KMS-11 (cell line): ENCODE results near the gene TFPT.

Experiments used
- H2AFZ ChIP-seq: fragments of 200-600 bp; sonication (generic); 2 replicates; pipeline ENCODE4 v1.6.1; 2016; ENCODE audit warnings: antibody characterized with exemption, mixed run types, low read depth
- H3K27ac ChIP-seq: fragments of 200-600 bp; sonication (generic); 2 replicates; pipeline ENCODE4 v1.6.1; 2016; ENCODE audit warnings: mild to moderate bottlenecking, mixed run types
- H3K27me3 ChIP-seq: fragments of 200-600 bp; sonication (generic); 2 replicates; pipeline ENCODE4 v1.6.1; 2017; ENCODE audit warnings: mild to moderate bottlenecking, low read depth, mixed run types, moderate library complexity; ENCODE audit not compliant: insufficient read depth
- H3K36me3 ChIP-seq: fragments of 200-600 bp; sonication (generic); 2 replicates; pipeline ENCODE4 v1.6.1; 2017; ENCODE audit warnings: mild to moderate bottlenecking, mixed run types; ENCODE audit not compliant: insufficient read depth
- H3K4me1 ChIP-seq: fragments of 200-600 bp; sonication (generic); 2 replicates; pipeline ENCODE4 v1.6.1; 2016; ENCODE audit warnings: mild to moderate bottlenecking, low read depth, mixed run types; ENCODE audit not compliant: poor library complexity, severe bottlenecking
- H3K4me2 ChIP-seq: fragments of 200-600 bp; sonication (generic); 2 replicates; pipeline ENCODE4 v1.7.0; 2016; ENCODE audit warnings: mild to moderate bottlenecking, mixed run types
- H3K4me3 ChIP-seq: fragments of 200-600 bp; sonication (generic); IDR thresholded peaks from 2 replicates; pipeline ENCODE4 v1.6.1; 2017; ENCODE audit warnings: low read depth, low read length, mixed read lengths; ENCODE audit not compliant: insufficient read depth
- H3K79me2 ChIP-seq: fragments of 200-600 bp; sonication (generic); 2 replicates; pipeline ENCODE4 v1.6.1; 2016; ENCODE audit warnings: low read depth, mixed run types; ENCODE audit not compliant: insufficient read depth
- H3K9ac ChIP-seq: fragments of 200-600 bp; sonication (generic); 2 replicates; pipeline ENCODE4 v1.6.1; 2016; ENCODE audit warnings: mild to moderate bottlenecking, mixed run types
- H4K20me1 ChIP-seq: fragments of 200-600 bp; sonication (generic); 2 replicates; pipeline ENCODE4 v1.6.1; 2016; ENCODE audit warnings: mild to moderate bottlenecking, mixed run types; ENCODE audit not compliant: insufficient read depth
- TF ChIP-seq, protein P1 (sequence below): fragments of 200-600 bp; sonication (generic); conservative IDR thresholded peaks from 2 replicates; pipeline ENCODE4 v1.6.1; 2017; ENCODE audit warnings: low read depth, mild to moderate bottlenecking, antibody characterized with exemption, low read length, moderate library complexity, mixed read lengths

Gene TFPT

DNA sequence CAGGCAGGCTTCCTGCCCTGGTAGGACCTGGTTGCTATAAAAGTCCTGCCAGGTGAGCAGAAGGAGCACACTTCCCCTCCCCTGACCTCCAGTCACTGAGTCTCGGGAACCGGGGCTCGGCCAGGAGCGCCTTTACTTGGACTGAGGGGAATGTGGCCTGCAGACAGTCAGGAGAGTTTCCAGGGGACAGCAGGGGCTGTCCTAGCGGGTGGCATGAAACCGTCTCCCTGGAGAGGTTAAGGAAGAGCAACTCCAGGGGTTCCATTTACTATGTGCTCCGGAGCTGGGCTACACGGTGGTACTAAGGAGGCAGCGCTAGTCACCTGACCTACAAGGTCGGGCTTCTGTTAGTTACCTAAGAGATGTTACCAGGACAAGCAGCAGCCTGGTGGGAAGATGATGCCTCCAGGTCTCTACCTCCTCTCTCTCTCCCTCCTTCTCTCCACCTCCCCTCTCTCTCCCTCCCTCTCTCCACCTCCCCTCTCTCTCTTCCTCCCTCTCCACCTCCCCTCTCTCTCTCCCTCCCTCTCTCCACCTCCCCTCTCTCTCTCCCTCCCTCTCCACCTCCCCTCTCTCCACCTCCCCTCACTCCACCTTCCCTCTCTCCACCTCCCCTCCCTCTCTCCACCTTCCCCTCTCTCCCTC lies 18.0 kb upstream of the TFPT start:
- TF ChIP-seq, protein P1, sequence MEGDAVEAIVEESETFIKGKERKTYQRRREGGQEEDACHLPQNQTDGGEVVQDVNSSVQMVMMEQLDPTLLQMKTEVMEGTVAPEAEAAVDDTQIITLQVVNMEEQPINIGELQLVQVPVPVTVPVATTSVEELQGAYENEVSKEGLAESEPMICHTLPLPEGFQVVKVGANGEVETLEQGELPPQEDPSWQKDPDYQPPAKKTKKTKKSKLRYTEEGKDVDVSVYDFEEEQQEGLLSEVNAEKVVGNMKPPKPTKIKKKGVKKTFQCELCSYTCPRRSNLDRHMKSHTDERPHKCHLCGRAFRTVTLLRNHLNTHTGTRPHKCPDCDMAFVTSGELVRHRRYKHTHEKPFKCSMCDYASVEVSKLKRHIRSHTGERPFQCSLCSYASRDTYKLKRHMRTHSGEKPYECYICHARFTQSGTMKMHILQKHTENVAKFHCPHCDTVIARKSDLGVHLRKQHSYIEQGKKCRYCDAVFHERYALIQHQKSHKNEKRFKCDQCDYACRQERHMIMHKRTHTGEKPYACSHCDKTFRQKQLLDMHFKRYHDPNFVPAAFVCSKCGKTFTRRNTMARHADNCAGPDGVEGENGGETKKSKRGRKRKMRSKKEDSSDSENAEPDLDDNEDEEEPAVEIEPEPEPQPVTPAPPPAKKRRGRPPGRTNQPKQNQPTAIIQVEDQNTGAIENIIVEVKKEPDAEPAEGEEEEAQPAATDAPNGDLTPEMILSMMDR = no peak
- peaks cover 8% of the 10 kb centered on the region for H3K4me1 ChIP-seq
- no peak overlapping the region for H3K4me2 ChIP-seq
- H3K27ac ChIP-seq = no peak overlapping the region
- no peak overlapping the region for H2AFZ ChIP-seq
- H3K4me3 ChIP-seq = no peak overlapping the region
- H3K9ac ChIP-seq = no peak overlapping the region
- no peaks in the 10 kb centered on the region for H3K36me3 ChIP-seq
- no peaks in the 10 kb centered on the region for H3K27me3 ChIP-seq
- peaks cover 7% of the 10 kb centered on the region for H3K79me2 ChIP-seq
- H4K20me1 ChIP-seq = no peaks in the 10 kb centered on the region

DNA sequence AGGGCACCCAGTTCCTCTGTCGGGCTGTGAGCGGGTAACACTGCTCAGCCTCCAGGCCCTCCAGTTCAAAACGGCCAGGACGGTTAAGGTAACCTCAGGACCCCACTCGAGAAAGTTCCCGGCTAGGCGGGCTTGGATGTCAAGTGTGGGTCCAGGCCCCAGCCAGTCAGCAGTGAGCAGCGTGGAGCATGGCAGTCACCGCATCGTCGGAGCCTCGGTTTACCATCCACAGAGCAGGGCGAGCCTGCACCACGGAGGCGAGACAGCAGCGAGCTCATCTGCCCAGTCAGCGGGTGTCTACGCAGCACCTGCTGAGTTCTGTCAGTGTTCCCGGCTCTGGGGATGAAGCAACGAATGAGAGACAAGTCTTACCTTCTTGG lies 14.2 kb upstream of the TFPT start:
- no peak overlapping the region for H3K9ac ChIP-seq
- TF ChIP-seq, protein P1 = no peak
- H3K36me3 ChIP-seq = no peaks in the 10 kb centered on the region
- H3K4me1 ChIP-seq = no peaks in the 10 kb centered on the region
- H2AFZ ChIP-seq = no peak overlapping the region
- H3K4me3 ChIP-seq = no peak overlapping the region
- no peaks in the 10 kb centered on the region for H3K79me2 ChIP-seq
- no peaks in the 10 kb centered on the region for H4K20me1 ChIP-seq
- H3K4me2 ChIP-seq = no peak overlapping the region
- H3K27ac ChIP-seq = no peak overlapping the region
- no peaks in the 10 kb centered on the region for H3K27me3 ChIP-seq

DNA sequence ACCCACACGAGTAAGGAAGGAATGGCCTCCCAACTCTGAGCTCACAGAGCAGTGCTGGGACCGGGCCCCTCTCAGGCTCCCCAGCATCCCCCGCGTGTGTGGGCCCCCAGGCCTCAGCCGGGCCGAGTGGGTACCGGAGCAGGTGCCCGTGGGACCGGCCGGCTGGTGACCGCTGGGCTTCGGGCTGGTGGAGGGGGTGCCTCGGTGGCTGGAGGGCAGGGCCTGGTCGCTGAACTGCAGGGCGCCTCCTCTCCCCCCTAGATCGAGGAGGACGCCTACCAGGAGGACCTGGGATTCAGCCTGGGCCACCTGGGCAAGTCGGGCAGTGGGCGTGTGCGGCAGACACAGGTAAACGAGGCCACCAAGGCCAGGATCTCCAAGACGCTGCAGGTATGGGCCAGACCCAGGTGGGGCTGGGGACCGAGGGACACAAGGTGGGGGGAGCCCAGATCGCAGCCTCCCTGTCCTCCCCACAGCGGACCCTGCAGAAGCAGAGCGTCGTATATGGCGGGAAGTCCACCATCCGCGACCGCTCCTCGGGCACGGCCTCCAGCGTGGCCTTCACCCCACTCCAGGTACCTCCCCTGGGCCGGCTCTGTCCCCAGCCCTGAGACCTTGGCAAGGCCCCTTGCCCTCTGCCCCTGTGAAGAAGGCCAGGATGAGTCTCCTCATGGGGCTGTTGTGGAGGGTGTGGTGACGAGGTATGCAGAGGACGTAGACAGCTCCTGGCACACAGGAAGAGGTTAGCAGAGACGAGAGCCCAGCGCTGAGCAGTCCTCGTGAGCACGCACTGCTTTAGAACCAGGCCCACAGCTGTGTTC lies 13.5 kb upstream of the TFPT start:
- H3K79me2 ChIP-seq = no peaks in the 10 kb centered on the region
- H3K9ac ChIP-seq = no peak overlapping the region
- H2AFZ ChIP-seq = no peak overlapping the region
- H3K4me1 ChIP-seq = no peaks in the 10 kb centered on the region
- no peak overlapping the region for H3K4me2 ChIP-seq
- no peaks in the 10 kb centered on the region for H3K36me3 ChIP-seq
- TF ChIP-seq, protein P1 = no peak
- no peak overlapping the region for H3K4me3 ChIP-seq
- H3K27ac ChIP-seq = no peak overlapping the region
- H3K27me3 ChIP-seq = no peaks in the 10 kb centered on the region
- no peaks in the 10 kb centered on the region for H4K20me1 ChIP-seq

DNA sequence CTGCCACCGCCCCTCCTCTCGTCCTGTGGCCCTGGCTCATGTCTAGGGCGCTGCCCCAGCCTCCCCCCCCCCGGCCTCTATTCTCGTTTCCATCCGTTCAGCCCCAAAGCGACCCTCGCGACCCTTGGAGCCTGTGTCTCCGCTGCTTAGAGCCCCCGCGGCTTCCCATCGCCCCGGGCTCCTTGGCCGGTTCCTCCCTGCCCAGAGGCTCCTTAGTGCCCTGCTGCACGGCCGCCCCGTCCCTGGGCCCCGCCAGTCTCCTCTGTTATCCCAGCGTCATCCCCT lies 12.9 kb upstream of the TFPT start:
- H3K4me3 ChIP-seq = no peak overlapping the region

More for the DNA sequence above, 12.9 kb upstream of the TFPT start:
- Histone ChIP-seq H3K4me1 (no peaks in the 10 kb centered on the region), H3K79me2 (no peaks in the 10 kb centered on the region), H3K36me3 (no peaks in the 10 kb centered on the region), H3K4me2 (no peak overlapping the region), H2AFZ (no peak overlapping the region), H3K27ac (no peak overlapping the region), H4K20me1 (no peaks in the 10 kb centered on the region), H3K27me3 (no peaks in the 10 kb centered on the region), H3K9ac (no peak overlapping the region)
- TF ChIP-seq, protein P1 = no peak
